ENCODE measurements around the gene SLC39A5.
"Not testable (repeated sequence)": the region's sequence is repeated elsewhere in the genome, so short reads cannot be mapped to it uniquely, and the experiment has no call there.

SLC39A5 gene, protein sequence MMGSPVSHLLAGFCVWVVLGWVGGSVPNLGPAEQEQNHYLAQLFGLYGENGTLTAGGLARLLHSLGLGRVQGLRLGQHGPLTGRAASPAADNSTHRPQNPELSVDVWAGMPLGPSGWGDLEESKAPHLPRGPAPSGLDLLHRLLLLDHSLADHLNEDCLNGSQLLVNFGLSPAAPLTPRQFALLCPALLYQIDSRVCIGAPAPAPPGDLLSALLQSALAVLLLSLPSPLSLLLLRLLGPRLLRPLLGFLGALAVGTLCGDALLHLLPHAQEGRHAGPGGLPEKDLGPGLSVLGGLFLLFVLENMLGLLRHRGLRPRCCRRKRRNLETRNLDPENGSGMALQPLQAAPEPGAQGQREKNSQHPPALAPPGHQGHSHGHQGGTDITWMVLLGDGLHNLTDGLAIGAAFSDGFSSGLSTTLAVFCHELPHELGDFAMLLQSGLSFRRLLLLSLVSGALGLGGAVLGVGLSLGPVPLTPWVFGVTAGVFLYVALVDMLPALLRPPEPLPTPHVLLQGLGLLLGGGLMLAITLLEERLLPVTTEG

DNA sequence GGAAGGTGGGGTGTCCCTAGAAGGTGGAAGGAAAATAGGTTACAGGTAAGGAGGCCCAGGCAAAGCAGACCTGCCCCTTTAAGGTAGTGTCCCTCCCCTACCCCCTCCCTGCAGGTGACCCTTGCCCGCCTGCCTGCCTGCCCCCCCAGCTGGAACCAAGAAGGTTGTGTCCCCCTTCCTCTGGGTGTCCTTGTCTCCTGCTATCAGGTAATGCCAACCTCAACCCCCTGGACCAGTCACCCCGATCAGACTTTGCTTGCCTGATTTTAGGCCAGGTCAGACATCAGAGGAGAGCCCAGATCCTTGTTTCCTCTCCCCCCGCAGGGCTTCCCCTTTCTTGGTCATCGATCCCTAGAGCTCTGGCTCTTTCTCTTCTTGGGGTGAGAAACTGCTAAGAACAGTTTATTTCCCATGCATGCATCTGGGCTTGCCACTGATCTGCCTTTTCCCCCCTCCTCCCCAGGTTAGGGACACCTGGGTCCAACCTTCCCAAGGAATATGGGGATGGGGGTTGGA lies at the start of gene SLC39A5:
SLC39A5 (plus strand) TSS at position 136 of the 516 bp plus-strand sequence. CDS start 1,224 bp downstream, outside the sequence.
- DNase-seq: no peak

GRCh38 chr12:56186957-56187356 lies 42.9 kb upstream of the SLC39A5 start:
- no peak for DNase-seq

GRCh38 chr12:56188131-56188777 lies 41.6 kb upstream of the SLC39A5 start:
- no peak for DNase-seq

GRCh38 chr12:56188778-56189098 lies 41.1 kb upstream of the SLC39A5 start:
- DNase-seq: no peak

- DNase-seq: peak; percentile 88
Observed at GRCh38 chr12:56189099-56189917, 40.5 kb upstream of the SLC39A5 start, which contains the start of gene SMARCC2. SMARCC2 (minus strand) TSS chr12:56189483; CDS start chr12:56189461, 22 bp downstream.

DNA sequence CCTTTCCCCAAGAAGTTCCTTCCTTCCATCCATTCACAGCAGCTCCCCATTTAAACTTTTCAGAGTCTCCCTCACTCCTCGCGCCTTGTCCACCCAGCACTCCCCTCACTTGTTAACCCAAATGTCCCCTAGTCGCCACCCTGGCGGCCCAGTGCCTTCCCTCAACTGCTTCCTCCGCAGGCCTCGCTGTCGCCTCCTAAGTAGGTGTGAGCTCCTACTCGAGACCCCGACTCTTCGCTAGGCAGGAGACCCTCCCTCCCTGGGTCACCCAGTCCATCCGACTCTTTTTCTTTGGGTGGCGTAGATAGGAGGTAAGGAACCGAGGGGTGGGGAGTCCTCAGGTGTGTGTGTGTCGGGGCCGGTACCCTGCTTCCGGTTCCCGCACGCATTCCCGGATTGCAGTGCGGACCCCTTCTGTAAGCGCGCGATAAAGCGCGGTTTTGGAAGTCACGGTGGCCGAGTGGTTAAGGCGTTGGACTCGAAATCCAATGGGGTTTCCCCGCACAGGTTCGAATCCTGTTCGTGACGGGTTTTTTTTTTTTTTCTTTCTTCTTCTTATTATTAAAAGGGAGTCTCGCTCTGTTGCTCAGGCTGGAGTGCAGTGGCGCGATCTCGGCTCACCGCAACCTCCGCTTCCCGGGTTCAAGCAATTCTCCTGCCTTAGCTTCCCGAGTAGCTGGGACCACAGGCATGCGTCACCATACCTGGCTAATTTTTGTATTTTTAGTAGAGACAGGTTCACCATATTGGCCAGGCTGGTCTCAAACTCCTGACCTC lies 39.7 kb upstream of the SLC39A5 start:
- DNase-seq: peak; percentile 86

GRCh38 chr12:56190695-56191155 lies 39.1 kb upstream of the SLC39A5 start:
- no peak for DNase-seq

- DNase-seq: no peak
Observed at GRCh38 chr12:56192582-56192981, 37.3 kb upstream of the SLC39A5 start.

DNA sequence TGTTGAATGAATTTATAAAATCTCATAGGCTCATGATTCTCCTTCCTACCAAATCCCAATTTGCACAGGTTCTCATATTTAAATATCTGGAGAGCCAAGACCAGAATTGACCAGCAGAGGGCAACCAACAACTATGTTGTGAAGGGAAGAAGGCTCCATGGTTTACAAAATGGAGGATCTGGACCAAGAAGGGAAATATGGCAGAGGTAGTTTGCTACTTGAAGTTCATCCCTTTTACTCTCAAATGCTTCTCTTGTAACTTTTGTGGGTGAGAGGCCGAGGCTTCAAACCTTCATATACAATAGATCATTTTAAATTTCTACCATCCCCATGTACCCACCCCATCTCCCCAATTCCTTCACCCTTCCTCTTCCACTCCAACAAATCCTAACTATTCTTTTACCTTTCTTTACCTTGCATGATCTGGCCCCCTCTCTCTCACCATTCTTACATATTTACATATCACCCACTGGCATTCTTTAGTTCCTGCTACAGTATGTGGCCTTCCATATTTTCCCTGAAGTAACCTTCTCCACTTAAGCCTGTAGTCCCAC lies 36.7 kb upstream of the SLC39A5 start:
- peak; percentile 85 for DNase-seq

DNA sequence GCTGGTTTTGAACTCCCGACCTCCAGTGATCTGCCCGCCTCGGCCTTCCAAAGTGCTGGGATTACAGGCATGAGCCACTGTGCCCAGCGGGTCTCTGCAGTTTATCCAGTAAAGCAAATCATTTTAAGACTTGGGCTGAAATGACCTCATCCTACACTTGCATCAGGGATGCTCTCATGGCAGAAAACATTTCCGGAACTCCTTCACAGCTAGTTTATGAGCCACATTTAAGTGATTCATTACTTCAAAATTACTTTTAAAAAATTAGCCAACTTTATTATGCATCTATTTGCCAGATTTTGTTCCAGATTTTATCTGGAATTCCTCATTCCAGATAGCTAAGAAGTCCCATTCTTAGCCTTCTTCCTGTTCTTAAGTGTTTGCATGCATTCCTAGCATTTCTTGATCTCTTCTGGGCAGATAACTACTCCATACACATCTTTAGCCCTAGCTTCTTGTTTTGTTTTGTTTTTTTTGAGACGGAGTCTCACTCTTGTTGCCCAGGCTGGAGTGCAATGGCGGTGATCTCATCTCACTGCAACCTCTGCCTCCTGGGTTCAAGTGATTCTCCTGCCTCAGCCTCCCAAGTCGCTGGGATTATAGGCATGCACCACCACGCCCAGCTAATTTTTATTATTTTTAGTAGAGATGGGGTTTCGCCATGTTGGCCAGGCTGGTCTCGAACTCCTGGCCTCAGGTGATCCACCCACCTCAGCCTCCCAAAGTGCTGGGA lies 32.9 kb upstream of the SLC39A5 start:
- not testable (repeated sequence) for DNase-seq

- no peak for DNase-seq
Observed at GRCh38 chr12:56197921-56198635, 31.8 kb upstream of the SLC39A5 start.

GRCh38 chr12:56198836-56199235 lies 31.0 kb upstream of the SLC39A5 start:
- no peak for DNase-seq

- DNase-seq: no peak
Observed at GRCh38 chr12:56202366-56202765, 27.5 kb upstream of the SLC39A5 start.

- DNase-seq: no peak
Observed at GRCh38 chr12:56202838-56203237, 27.0 kb upstream of the SLC39A5 start.

GRCh38 chr12:56204275-56204674 lies 25.6 kb upstream of the SLC39A5 start:
- DNase-seq: no peak

- no peak for DNase-seq
Observed at GRCh38 chr12:56205445-56205844, 24.4 kb upstream of the SLC39A5 start.

- DNase-seq: no peak
Observed at GRCh38 chr12:56206452-56207166, 23.2 kb upstream of the SLC39A5 start.

DNA sequence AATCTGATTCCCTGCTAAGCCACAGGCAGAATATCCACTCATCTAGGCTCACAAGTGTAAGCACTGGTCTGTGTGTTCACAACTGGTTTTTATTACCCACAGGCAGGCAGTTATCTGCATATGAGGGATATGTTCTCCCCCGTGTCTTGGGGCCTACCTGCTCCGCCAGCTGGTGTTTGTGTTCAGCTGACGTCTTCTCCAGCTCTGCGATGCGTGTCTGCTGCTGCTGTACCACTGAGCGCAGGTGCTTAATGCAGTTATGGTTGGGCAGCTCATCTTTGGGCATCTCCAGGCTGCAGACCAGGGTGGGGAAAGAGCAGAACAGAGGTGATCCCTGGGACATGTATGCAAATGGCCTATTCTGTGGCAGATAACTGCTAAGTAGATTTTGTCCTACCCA lies 21.8 kb upstream of the SLC39A5 start:
- DNase-seq: no peak

GRCh38 chr12:56212361-56212760 lies 17.5 kb upstream of the SLC39A5 start:
- DNase-seq: no peak

- no peak for DNase-seq
Observed at GRCh38 chr12:56213878-56214277, 16.0 kb upstream of the SLC39A5 start.
